H9 (cell line): Measurements from ENCODE around the gene CUL4A. TPM values are rescaled to one million over a fixed set of nuclear protein-coding genes. Genes with fewer than 3 reads are reported as not detected.

Source experiments
- DNase-seq: peaks from one replicate; pipeline ENCODE4 v3.0.0-alpha.2; 2017
- H2AFZ ChIP-seq: one replicate; pipeline ENCODE4 v1.6.1; 2013; ENCODE audit warnings: mild to moderate bottlenecking, low read length, control low read depth, moderate library complexity
- H2AK5ac ChIP-seq: 2 replicates; pipeline ENCODE4 v1.6.1; 2013; ENCODE audit warnings: low read length, control low read depth, mixed read lengths; ENCODE audit not compliant: insufficient read length
- H2BK120ac ChIP-seq: one replicate; pipeline ENCODE4 v1.6.1; 2013; ENCODE audit warnings: low read depth, mild to moderate bottlenecking, low read length, control low read depth, inconsistent platforms; ENCODE audit not compliant: poor library complexity, severe bottlenecking
- H2BK12ac ChIP-seq: 2 replicates; pipeline ENCODE4 v1.6.1; 2013; ENCODE audit warnings: low read length, control low read depth, mixed read lengths, low read depth; ENCODE audit not compliant: insufficient read length
- H2BK15ac ChIP-seq: 2 replicates; pipeline ENCODE4 v1.6.1; 2013; ENCODE audit warnings: low read depth, low read length, control low read depth
- H2BK20ac ChIP-seq: one replicate; pipeline ENCODE4 v1.6.1; 2013; ENCODE audit warnings: low read depth, mild to moderate bottlenecking, low read length, control low read depth, inconsistent platforms; ENCODE audit not compliant: poor library complexity, severe bottlenecking
- H2BK5ac ChIP-seq: 2 replicates; pipeline ENCODE4 v1.6.1; 2013; ENCODE audit warnings: low read length, control low read depth, mixed read lengths; ENCODE audit not compliant: insufficient read length
- H3K14ac ChIP-seq: 2 replicates; pipeline ENCODE4 v1.6.1; 2013; ENCODE audit warnings: low read length, control low read depth; ENCODE audit not compliant: insufficient read depth
- H3K18ac ChIP-seq: 2 replicates; pipeline ENCODE4 v1.6.1; 2013; ENCODE audit warnings: low read depth, mild to moderate bottlenecking, mixed read lengths, low read length, control low read depth; ENCODE audit not compliant: insufficient read length
- H3K23ac ChIP-seq: 2 replicates; pipeline ENCODE4 v1.6.1; 2013; ENCODE audit warnings: low read length, control low read depth, mixed read lengths, low read depth; ENCODE audit not compliant: insufficient read length
- H3K23me2 ChIP-seq: 2 replicates; pipeline ENCODE4 v1.6.1; 2013; ENCODE audit warnings: low read depth, mild to moderate bottlenecking, mixed read lengths, low read length, control low read depth; ENCODE audit not compliant: insufficient read length, poor library complexity, severe bottlenecking
- H3K27ac ChIP-seq: 2 replicates; pipeline ENCODE4 v1.5.1; 2013; ENCODE audit warnings: low read length, control low read depth, mixed read lengths, low read depth; ENCODE audit not compliant: insufficient read length
- H3K27me3 ChIP-seq: 2 replicates; pipeline ENCODE4 v1.6.1; 2013; ENCODE audit warnings: low read length, control low read depth, inconsistent platforms; ENCODE audit not compliant: insufficient read depth
- H3K4ac ChIP-seq: 2 replicates; pipeline ENCODE4 v1.6.1; 2013; ENCODE audit warnings: low read depth, mild to moderate bottlenecking, control low read depth, inconsistent platforms, low read length, moderate library complexity
- H3K4me1 ChIP-seq: 2 replicates; pipeline ENCODE4 v1.6.1; 2013; ENCODE audit warnings: low read length, control low read depth, inconsistent platforms; ENCODE audit not compliant: insufficient read depth
- H3K4me2 ChIP-seq: 2 replicates; pipeline ENCODE4 v1.6.1; 2013; ENCODE audit warnings: low read length, control low read depth, mixed read lengths; ENCODE audit not compliant: insufficient read length, insufficient read depth
- H3K56ac ChIP-seq: 2 replicates; pipeline ENCODE4 v1.6.1; 2013; ENCODE audit warnings: low read depth, mild to moderate bottlenecking, mixed read lengths, low read length, control low read depth; ENCODE audit not compliant: insufficient read length
- H3K79me1 ChIP-seq: 2 replicates; pipeline ENCODE4 v1.6.1; 2013; ENCODE audit warnings: low read depth, mild to moderate bottlenecking, moderate library complexity, low read length, control low read depth, inconsistent platforms; ENCODE audit not compliant: insufficient read depth, poor library complexity, severe bottlenecking
- H3K79me2 ChIP-seq: 2 replicates; pipeline ENCODE4 v1.6.1; 2013; ENCODE audit warnings: low read length, control low read depth, inconsistent platforms; ENCODE audit not compliant: insufficient read depth
- H3K9ac ChIP-seq: 2 replicates; pipeline ENCODE4 v1.6.1; 2013; ENCODE audit warnings: low read length, control low read depth, mixed read lengths; ENCODE audit not compliant: insufficient read length; ENCODE audit errors: extremely low read depth
- H3K9me3 ChIP-seq: one replicate; pipeline ENCODE4 v1.6.1; 2013; ENCODE audit warnings: low read depth, low read length, inconsistent platforms; ENCODE audit not compliant: control insufficient read depth
- H3T11ph ChIP-seq: one replicate; pipeline ENCODE4 v1.6.1; 2013; ENCODE audit warnings: mild to moderate bottlenecking, low read length, control low read depth, inconsistent platforms
- H4K20me1 ChIP-seq: one replicate; pipeline ENCODE4 v1.6.1; 2013; ENCODE audit not compliant: control insufficient read depth, insufficient read length, insufficient read depth
- H4K5ac ChIP-seq: 2 replicates; pipeline ENCODE4 v1.6.1; 2013; ENCODE audit warnings: low read depth, mild to moderate bottlenecking, mixed read lengths, low read length, control low read depth; ENCODE audit not compliant: insufficient read length
- H4K8ac ChIP-seq: replicated peaks from 2 replicates; pipeline ENCODE4 v1.6.1; 2013; ENCODE audit warnings: low read length, control low read depth, mixed read lengths, low read depth; ENCODE audit not compliant: insufficient read length
- H4K91ac ChIP-seq: 2 replicates; pipeline ENCODE4 v1.6.1; 2013; ENCODE audit warnings: low read depth, mild to moderate bottlenecking, moderate library complexity, mixed read lengths, low read length, control low read depth; ENCODE audit not compliant: insufficient read length
- H3K27ac Mint-ChIP-seq, 3 experiments: 2 replicates in 2 of 3; 3 replicates in 1 of 3; pipeline ENCODE4 v1.8.0; 2020 to 2021; ENCODE audit warnings: mixed read lengths in 3 of 3, mild to moderate bottlenecking in 1 of 3, moderate library complexity in 1 of 3
- H3K27me3 Mint-ChIP-seq: 2 replicates; pipeline ENCODE4 v1.8.0; 2021; ENCODE audit warnings: low read depth, mild to moderate bottlenecking, moderate library complexity, mixed read lengths
- H3K36me3 Mint-ChIP-seq, 3 experiments: 2 replicates in 2 of 3; 3 replicates in 1 of 3; pipeline ENCODE4 v1.8.0; 2020 to 2021; ENCODE audit warnings: low read depth in 3 of 3, mixed read lengths in 3 of 3; ENCODE audit not compliant: insufficient read depth in 1 of 3
- H3K4me1 Mint-ChIP-seq, 2 experiments: 2 replicates each; pipeline ENCODE4 v1.8.0; 2020; ENCODE audit warnings: mixed read lengths in 2 of 2
- H3K4me3 Mint-ChIP-seq, 2 experiments: 2 replicates in 1 of 2; 3 replicates in 1 of 2; pipeline ENCODE4 v1.8.0; 2020 to 2021; ENCODE audit warnings: mild to moderate bottlenecking in 2 of 2, mixed read lengths in 2 of 2, moderate library complexity in 1 of 2
- H3K9me3 Mint-ChIP-seq, 2 experiments: 2 replicates in 1 of 2; 3 replicates in 1 of 2; pipeline ENCODE4 v1.8.0; 2020; ENCODE audit warnings: mild to moderate bottlenecking in 2 of 2, mixed read lengths in 2 of 2, moderate library complexity in 1 of 2
- WGBS: extraction: QIAGEN DNeasy Blood & Tissue Kit; methylation state at CpG from one replicate; pipeline ENCODE4 v1.1.7; 2013; ENCODE audit warnings: missing lambda C conversion rate, low lambda C conversion rate, mixed read lengths; ENCODE audit not compliant: insufficient read length; ENCODE audit errors: extremely low coverage; 5-methylcytosine and 5-hydroxymethylcytosine counted together
- total RNA-seq: library from RNA; stranded (reverse); gene quantifications from 2 replicates; pipeline ENCODE4 v1.2.1, GENCODE V29; 2021
- TF ChIP-seq, protein P1 (sequence below): fragments of 200-600 bp; sonication (generic); conservative IDR thresholded peaks from 3 replicates; pipeline ENCODE4 v1.8.0; 2021; ENCODE audit warnings: antibody characterized with exemption, mild to moderate bottlenecking

CUL4A gene
- total RNA-seq, 1 experiment from 2014 or later = 97.9 TPM

- Mint-ChIP-seq H3K4me3 (no peak overlapping the region), H3K27me3 (no peaks in the 10 kb centered on the region), H3K4me1 (no peaks in the 10 kb centered on the region), H3K36me3 (peaks cover 6 to 12% (median 11%) of the 10 kb centered on the region in 3 experiments; a peak in 6 of 7 replicates), H3K27ac (no peak overlapping the region; a peak in 1 of 7 replicates), H3K9me3 (no peaks in the 10 kb centered on the region)
- no peak overlapping the region for H2BK120ac ChIP-seq
- H3K23me2 ChIP-seq = no peaks in the 10 kb centered on the region
- H4K5ac ChIP-seq = no peak overlapping the region
- no peak overlapping the region for H3K27ac ChIP-seq
- H2BK5ac ChIP-seq = no peak overlapping the region
- H3K9ac ChIP-seq = no peak overlapping the region
- H3K79me1 ChIP-seq = peaks cover 12% of the 10 kb centered on the region
- H4K8ac ChIP-seq = no peak overlapping the region
- no peak overlapping the region for H4K91ac ChIP-seq
- H3K18ac ChIP-seq = no peak overlapping the region
- TF ChIP-seq, protein P1, sequence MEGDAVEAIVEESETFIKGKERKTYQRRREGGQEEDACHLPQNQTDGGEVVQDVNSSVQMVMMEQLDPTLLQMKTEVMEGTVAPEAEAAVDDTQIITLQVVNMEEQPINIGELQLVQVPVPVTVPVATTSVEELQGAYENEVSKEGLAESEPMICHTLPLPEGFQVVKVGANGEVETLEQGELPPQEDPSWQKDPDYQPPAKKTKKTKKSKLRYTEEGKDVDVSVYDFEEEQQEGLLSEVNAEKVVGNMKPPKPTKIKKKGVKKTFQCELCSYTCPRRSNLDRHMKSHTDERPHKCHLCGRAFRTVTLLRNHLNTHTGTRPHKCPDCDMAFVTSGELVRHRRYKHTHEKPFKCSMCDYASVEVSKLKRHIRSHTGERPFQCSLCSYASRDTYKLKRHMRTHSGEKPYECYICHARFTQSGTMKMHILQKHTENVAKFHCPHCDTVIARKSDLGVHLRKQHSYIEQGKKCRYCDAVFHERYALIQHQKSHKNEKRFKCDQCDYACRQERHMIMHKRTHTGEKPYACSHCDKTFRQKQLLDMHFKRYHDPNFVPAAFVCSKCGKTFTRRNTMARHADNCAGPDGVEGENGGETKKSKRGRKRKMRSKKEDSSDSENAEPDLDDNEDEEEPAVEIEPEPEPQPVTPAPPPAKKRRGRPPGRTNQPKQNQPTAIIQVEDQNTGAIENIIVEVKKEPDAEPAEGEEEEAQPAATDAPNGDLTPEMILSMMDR = no peak
- H2BK15ac ChIP-seq = no peak overlapping the region
- H4K20me1 ChIP-seq = no peaks in the 10 kb centered on the region
- no peak overlapping the region for H2BK20ac ChIP-seq
- peaks cover 24% of the 10 kb centered on the region; the same call in 1 of the 2 replicates for H3K79me2 ChIP-seq
- no peak overlapping the region for H3K14ac ChIP-seq
- no peaks in the 10 kb centered on the region for H3K4me1 ChIP-seq
- no CpG with 5 or more reads among the region's 7 CpGs for WGBS
- no peak overlapping the region for H3T11ph ChIP-seq
- no peak overlapping the region for H3K56ac ChIP-seq
- DNase-seq = no peak
- no peaks in the 10 kb centered on the region for H3K9me3 ChIP-seq
- H3K4me2 ChIP-seq = no peak overlapping the region
- no peak overlapping the region for H2BK12ac ChIP-seq
- H2AFZ ChIP-seq = no peak overlapping the region
- no peak overlapping the region for H2AK5ac ChIP-seq
- H3K27me3 ChIP-seq = no peaks in the 10 kb centered on the region; the same call in 1 of the 2 replicates
- H3K4ac ChIP-seq = no peak overlapping the region
- H3K23ac ChIP-seq = no peak overlapping the region
Measured at GRCh38 chr13:113305208-113305607, 95.8 kb downstream of the CUL4A start.
